Measurements from ENCODE around the gene SLC16A12. TPM values are rescaled to one million over a fixed set of nuclear protein-coding genes. Genes with fewer than 3 reads are reported as not detected.

Gene SLC16A12
- total RNA-seq, 1 donor from 2014 or later = 2.6 TPM

DNA sequence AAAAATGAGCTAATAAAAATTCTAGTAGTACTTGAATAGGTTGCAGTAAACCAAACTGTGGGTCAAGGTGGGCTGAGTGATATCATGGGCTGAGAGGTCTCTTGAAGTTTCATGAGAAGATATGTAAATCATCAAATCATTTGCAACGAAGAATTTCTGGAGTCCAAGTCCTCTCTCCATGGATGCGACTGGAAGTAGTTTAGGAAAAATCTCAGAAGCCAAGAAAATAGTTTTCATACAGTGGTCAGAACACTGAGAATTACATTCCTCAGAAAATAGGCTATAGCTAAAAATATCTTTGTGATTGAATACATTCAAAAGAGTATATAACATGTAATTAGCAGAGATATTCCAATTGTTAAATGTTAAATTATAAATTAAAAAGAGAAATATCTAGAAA, 146.6 kb downstream of the SLC16A12 start:
- no peaks in the 10 kb centered on the region for H3K9me3 Mint-ChIP-seq (ENCODE audit: low read depth)
- peaks cover 19% of the 10 kb centered on the region for H3K4me1 Mint-ChIP-seq (ENCODE audit: low read depth)
- H3K27ac Mint-ChIP-seq (ENCODE audit: unreplicated experiment) = no peak overlapping the region
- H3K27me3 Mint-ChIP-seq (ENCODE audit: low read depth) = no peaks in the 10 kb centered on the region
- no peak for TF ChIP-seq CTCF (IDR thresholded peaks at IDR 0.05)
- H3K36me3 Mint-ChIP-seq (ENCODE audit: low read depth) = no peaks in the 10 kb centered on the region
- DNase-seq (ENCODE audit: low spot score) = no peak
- H3K4me3 Mint-ChIP-seq (ENCODE audit: unreplicated experiment) = no peak overlapping the region

DNA sequence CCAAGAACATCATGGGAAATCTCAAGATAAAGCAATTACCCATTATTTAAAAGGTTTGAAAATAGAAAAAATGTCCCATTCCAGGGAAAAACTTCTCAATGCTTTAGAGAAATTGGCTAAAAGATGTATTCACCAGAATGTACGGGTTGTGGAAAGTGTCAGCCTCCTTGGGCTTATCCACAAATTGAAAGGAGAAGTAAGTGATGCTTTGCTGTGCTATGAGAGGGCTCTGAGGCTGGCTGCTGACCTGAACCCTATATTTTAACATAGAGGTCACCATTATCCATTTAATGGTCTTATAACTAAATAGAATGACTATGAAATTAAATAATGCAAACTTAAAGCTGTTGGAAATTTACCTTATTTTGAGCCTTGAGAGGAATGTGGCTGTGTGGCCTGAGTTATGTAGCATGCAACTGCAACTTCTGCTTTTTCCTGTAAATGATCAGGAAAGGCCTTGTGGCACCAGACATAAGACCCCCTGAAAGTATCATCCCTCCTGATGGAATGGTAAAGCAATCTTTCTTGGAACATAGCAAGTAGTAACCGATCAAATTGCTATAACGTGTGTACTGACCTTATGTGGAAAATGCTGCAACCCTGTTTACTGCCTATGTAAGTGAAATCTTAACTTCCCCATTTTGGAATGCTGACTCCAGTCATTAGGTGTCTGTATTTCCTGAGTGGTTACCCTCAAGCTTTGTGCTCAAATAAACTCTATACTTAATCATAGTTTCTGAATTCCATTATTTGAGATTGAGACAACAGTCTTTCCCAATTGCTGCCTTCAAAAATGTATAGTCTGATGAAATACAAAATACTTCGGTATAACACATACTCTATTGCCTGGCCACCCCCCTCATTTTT, 150.7 kb downstream of the SLC16A12 start:
- no peak for TF ChIP-seq CTCF (IDR thresholded peaks at IDR 0.05)
- Mint-ChIP-seq H3K36me3 (ENCODE audit: low read depth) (no peaks in the 10 kb centered on the region), H3K9me3 (ENCODE audit: low read depth) (no peaks in the 10 kb centered on the region), H3K4me3 (ENCODE audit: unreplicated experiment) (no peak overlapping the region), H3K27me3 (ENCODE audit: low read depth) (no peaks in the 10 kb centered on the region), H3K4me1 (ENCODE audit: low read depth) (peaks cover 4% of the 10 kb centered on the region), H3K27ac (ENCODE audit: unreplicated experiment) (no peak overlapping the region)
- no peak for DNase-seq (ENCODE audit: low spot score)

GRCh38 chr10:89382757-89383156, 152.6 kb downstream of the SLC16A12 start:
- no peaks in the 10 kb centered on the region for H3K27me3 Mint-ChIP-seq (ENCODE audit: low read depth)
- DNase-seq (ENCODE audit: low spot score) = no peak
- no peak overlapping the region for H3K27ac Mint-ChIP-seq (ENCODE audit: unreplicated experiment)
- H3K4me1 Mint-ChIP-seq (ENCODE audit: low read depth) = no peaks in the 10 kb centered on the region
- no peaks in the 10 kb centered on the region for H3K36me3 Mint-ChIP-seq (ENCODE audit: low read depth)
- no peaks in the 10 kb centered on the region for H3K9me3 Mint-ChIP-seq (ENCODE audit: low read depth)
- H3K4me3 Mint-ChIP-seq (ENCODE audit: unreplicated experiment) = no peak overlapping the region
- no peak for TF ChIP-seq CTCF (IDR thresholded peaks at IDR 0.05)

Other genes with a start within 250 kb of the SLC16A12 start
- 3.0 to 3.8 TPM (median 3.3 TPM) in 3 replicates for gene IFIT2, start 233.5 kb downstream of the SLC16A12 start, total RNA-seq
- gene IFIT3, start 207.6 kb downstream of the SLC16A12 start, total RNA-seq = 6.0 to 7.4 TPM (median 6.9 TPM) in 3 replicates
- gene IFIT1B, start 157.5 kb downstream of the SLC16A12 start, total RNA-seq = not detected in 3 replicates
- 2.0 to 4.4 TPM (median 2.0 TPM) in 3 replicates for gene IFIT1, start 143.0 kb downstream of the SLC16A12 start, total RNA-seq
- 12.8 to 13.7 TPM (median 13.0 TPM) in 3 replicates for gene IFIT5, start 121.0 kb downstream of the SLC16A12 start, total RNA-seq
- gene PANK1, start 109.6 kb upstream of the SLC16A12 start, total RNA-seq = 6.3 to 13.9 TPM (median 7.6 TPM) in 3 replicates
- 6.6 to 10.1 TPM (median 7.2 TPM) in 3 replicates for gene KIF20B, start 166.0 kb upstream of the SLC16A12 start, total RNA-seq